K562 (cell line): ENCODE results near the gene CCPG1. TPM values are rescaled to one million over a fixed set of nuclear protein-coding genes. Genes with fewer than 3 reads are reported as not detected.

Source experiments
- ATF2 ChIP-seq: sonication (generic); formaldehyde crosslinking; IDR thresholded peaks from 2 replicates; pipeline ENCODE4 v1.8.1; 2022; ENCODE audit warnings: missing genetic modification reagents
- BRD9 ChIP-seq: fragments of 450-650 bp; IDR thresholded peaks from 2 replicates; pipeline ENCODE4 v1.6.1; 2018; ENCODE audit warnings: low read depth; ENCODE audit not compliant: partially characterized antibody
- CBFB ChIP-seq: sonication (generic); formaldehyde crosslinking; IDR thresholded peaks from 2 replicates; pipeline ENCODE4 v1.4.0; 2020; ENCODE audit warnings: mild to moderate bottlenecking, missing genetic modification reagents
- CREM ChIP-seq: IDR thresholded peaks from 2 replicates; pipeline ENCODE4 v1.6.1; 2014; ENCODE audit warnings: antibody characterized with exemption, low read depth
- E2F1 ChIP-seq: sonication (generic); formaldehyde crosslinking; IDR thresholded peaks from 2 replicates; pipeline ENCODE4 v1.8.1; 2023; ENCODE audit warnings: mild to moderate bottlenecking, missing genetic modification reagents, moderate library complexity
- E2F4 ChIP-seq: sonication (generic); formaldehyde crosslinking; IDR thresholded peaks from 2 replicates; pipeline ENCODE4 v1.8.0; 2022; ENCODE audit warnings: mild to moderate bottlenecking, low read depth, missing genetic modification reagents
- GABPB1 ChIP-seq: sonication (generic); formaldehyde crosslinking; IDR thresholded peaks from 2 replicates; pipeline ENCODE4 v1.8.0; 2022; ENCODE audit warnings: mild to moderate bottlenecking, missing genetic modification reagents
- GMEB1 ChIP-seq: fragments of 250-450 bp; sonication (Bioruptor Pico); IDR thresholded peaks from 2 replicates; pipeline ENCODE4 v1.4.0; 2020; ENCODE audit warnings: mild to moderate bottlenecking
- HCFC1 ChIP-seq: IDR thresholded peaks from 2 replicates; pipeline ENCODE4 v1.6.1; 2012; ENCODE audit warnings: low read depth, low read length, improper control_type of control experiment
- HES1 ChIP-seq: fragments of 450-650 bp; IDR thresholded peaks from 2 replicates; pipeline ENCODE4 v1.6.1; 2016; ENCODE audit warnings: low read depth, mild to moderate bottlenecking, moderate library complexity
- KLF13 ChIP-seq: fragments of 450-650 bp; IDR thresholded peaks from 2 replicates; pipeline ENCODE4 v1.6.1; 2016; ENCODE audit warnings: missing genetic modification characterization, low read depth, mild to moderate bottlenecking, missing compliant biosample characterization, moderate library complexity, borderline replicate concordance
- NEUROD1 ChIP-seq: fragments of 150-350 bp; IDR thresholded peaks from 2 replicates; pipeline ENCODE4 v1.6.1; 2014; ENCODE audit warnings: borderline replicate concordance, low read length, low read depth; ENCODE audit not compliant: partially characterized antibody
- POLR2H ChIP-seq: IDR thresholded peaks from 2 replicates; pipeline ENCODE4 v1.6.1; 2016; ENCODE audit warnings: missing genetic modification characterization, low read depth, mild to moderate bottlenecking, control low read depth, missing compliant biosample characterization, moderate library complexity
- SIN3A ChIP-seq, 2 experiments: fragments of 150-350 bp in 1 of 2; IDR thresholded peaks; 2 replicates each; pipeline ENCODE4 v1.6.1; 2011 to 2016; ENCODE audit warnings: borderline replicate concordance in 2 of 2, low read depth in 2 of 2, low read length in 2 of 2, mild to moderate bottlenecking in 2 of 2, moderate library complexity in 2 of 2; ENCODE audit not compliant: control insufficient read depth in 1 of 2
- STAT5A ChIP-seq: IDR thresholded peaks from 2 replicates; pipeline ENCODE4 v1.6.1; 2012; ENCODE audit warnings: low read length, inconsistent platforms, borderline replicate concordance
- ZBTB5 ChIP-seq: fragments of 450-650 bp; IDR thresholded peaks from 2 replicates; pipeline ENCODE4 v1.6.1; 2017; ENCODE audit warnings: antibody characterized with exemption
- ZNF589 ChIP-seq: fragments of 200-800 bp; sonication (Bioruptor generic); IDR thresholded peaks from 2 replicates; pipeline ENCODE4 v1.6.1; 2016; ENCODE audit warnings: low read depth, missing genetic modification characterization, missing compliant biosample characterization
- polyA plus RNA-seq, 8 experiments: library from polyadenylated mRNA; depleted of rRNA in 4 of 8; stranded (reverse) in 5 of 8; unstranded in 3 of 8; fragments of >200 nt; fragmentation: Nextera tagmentation in 2 of 8; fragmentation: Illumina TruSeq in 1 of 8; extraction: Ambion mirVana in 2 of 8; extraction: Trizol in 1 of 8; gene quantifications; 2 replicates each; pipeline versions ENCODE4 v1.2.1 to v1.2.3, GENCODE V29; 2011 to 2014; ENCODE audit warnings: inconsistent platforms in 1 of 8, missing spikeins in 1 of 8
- total RNA-seq, 7 experiments: library from RNA; depleted of rRNA in 6 of 7; stranded (reverse); fragments of >200 nt in 6 of 7; fragmentation: Illumina TruSeq in 2 of 7; extraction: Trizol in 2 of 7; gene quantifications; 2 replicates each; pipeline versions ENCODE4 v1.2.1 to v1.2.3, GENCODE V29; 2011 to 2021; ENCODE audit warnings: low replicate concordance in 1 of 7

Gene CCPG1
- total and polyA plus RNA-seq, 9 of the 15 experiments (the other 6 are each of a cell fraction or from before 2014, with no cell fraction given): 33.0 to 54.9 (median 41.1) TPM

- 0 out of 2 replicates have a peak, but pooled peaks have one; percentile 19 for TF ChIP-seq HES1
- TF ChIP-seq NEUROD1: peak; percentile 86
- peak in 1 of 2 experiments; percentile 16; a peak in 1 of 4 replicates for TF ChIP-seq SIN3A (IDR thresholded peaks at IDR 0.05; ENCODE audit: borderline replicate concordance in 2 of 2, control insufficient read depth in 1 of 2, low read depth in 2 of 2, low read length in 2 of 2)
- TF ChIP-seq GMEB1 (CRISPR knock-in tag): peak; percentile 51; the same call in 1 of the 2 replicates
- peak; percentile 92 for TF ChIP-seq CBFB
- TF ChIP-seq KLF13 (tag): peak; percentile 48; the same call in 1 of the 2 replicates
- TF ChIP-seq HCFC1: peak; percentile 76
- TF ChIP-seq GABPB1: peak; percentile 82
- no peak for TF ChIP-seq STAT5A
- TF ChIP-seq ZBTB5: peak; percentile 61; the same call in 1 of the 2 replicates
- TF ChIP-seq POLR2H (tag): peak; percentile 88
- TF ChIP-seq E2F1 (CRISPR knock-in tag): 0 out of 2 replicates have a peak, but pooled peaks have one; percentile 56
- no peak for TF ChIP-seq ATF2 (CRISPR knock-in tag)
- TF ChIP-seq ZNF589 (CRISPR knock-in tag): no peak; the same call in none of the 2 replicates
- 0 out of 2 replicates have a peak, but pooled peaks have one; percentile 10 for TF ChIP-seq E2F4 (CRISPR knock-in tag)
- TF ChIP-seq BRD9: peak; percentile 85
- TF ChIP-seq CREM: peak; percentile 76
Observed at GRCh38 chr15:55318588-55319494, 89.3 kb downstream of the CCPG1 start, which contains the start of the genes PIGB and PIGBOS1 (continued).
